Measurements from ENCODE around the gene GCSAML.

Gene GCSAML

GRCh38 chr1:247574664-247575063 lies 25.7 kb downstream of the GCSAML start:
- DNase-seq: no peak

GRCh38 chr1:247576514-247576913 lies 27.6 kb downstream of the GCSAML start:
- no peak for DNase-seq

GRCh38 chr1:247578946-247579460 lies 30.1 kb downstream of the GCSAML start:
- DNase-seq: no peak

DNA sequence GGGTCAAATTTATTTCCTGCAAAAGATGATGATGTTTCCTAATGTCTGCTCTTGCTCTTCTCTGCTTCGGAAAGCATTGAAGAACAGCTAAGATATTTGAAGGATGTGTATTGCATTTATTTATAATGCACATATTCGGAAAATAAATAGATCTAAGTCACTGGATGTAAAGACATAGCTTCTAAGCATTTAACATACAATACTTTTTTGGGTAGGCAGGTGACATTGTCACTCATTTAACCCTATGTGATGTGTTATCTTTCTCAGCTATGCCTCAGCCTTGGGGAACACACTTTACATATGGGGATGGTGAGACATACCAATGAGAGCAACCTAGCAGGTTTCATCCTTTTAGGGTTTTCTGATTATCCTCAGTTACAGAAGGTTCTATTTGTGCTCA lies 39.1 kb downstream of the GCSAML start, which contains the start of gene OR2G2:
TSS of gene OR2G2 (plus strand) at position 301 of the 400 bp plus-strand sequence. CDS start at position 301, 0 bp downstream.
- DNase-seq: no peak

- no peak for DNase-seq
Measured at GRCh38 chr1:247605286-247605685, 56.4 kb downstream of the GCSAML start, which contains the start of gene OR2G3. Gene OR2G3, plus strand, starts transcription at chr1:247605586. Its CDS starts 0 bp downstream, at chr1:247605586.

DNA sequence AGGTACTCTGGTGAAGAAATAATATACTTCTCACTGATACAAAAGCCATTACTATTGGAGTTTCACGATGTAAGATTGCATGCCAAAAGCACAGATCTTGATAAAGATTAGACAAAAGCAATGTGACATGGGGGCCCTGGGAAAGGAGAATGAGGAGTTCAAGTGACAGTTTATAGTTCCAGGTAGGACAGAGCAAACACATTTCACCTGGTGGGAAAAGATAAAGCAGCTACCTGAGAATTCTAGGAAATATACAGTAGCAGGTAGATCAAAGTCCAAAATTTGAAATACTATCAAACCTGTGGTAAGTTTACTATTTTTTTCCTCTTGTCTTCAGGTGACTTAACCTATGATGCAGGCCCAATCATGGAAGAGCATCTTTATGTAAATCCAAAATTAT lies 64.5 kb downstream of the GCSAML start:
- DNase-seq: no peak

DNA sequence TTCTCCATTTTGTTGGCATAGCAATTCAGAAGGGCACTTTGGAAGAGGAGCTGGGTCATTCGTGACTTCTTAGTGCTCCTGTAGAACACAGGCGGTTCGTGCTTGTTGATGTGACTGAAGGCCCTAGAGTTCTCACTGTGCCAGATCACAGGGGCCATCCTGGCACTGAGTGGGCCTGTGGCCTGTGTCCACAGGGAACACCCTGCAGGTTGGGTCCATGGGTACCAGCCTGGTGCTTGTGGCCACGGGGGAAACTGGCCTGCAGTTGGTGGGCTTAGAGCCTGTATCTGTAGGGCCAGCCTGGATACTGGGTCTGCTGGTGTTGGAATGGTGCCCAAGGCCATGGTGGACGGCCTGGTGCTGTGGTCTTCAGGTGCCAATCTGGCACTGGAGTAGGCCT lies 65.7 kb downstream of the GCSAML start:
- DNase-seq: no peak

Measured in T1000 (cell line).